Vagina (tissue), 2 donors: ENCODE measurements around the gene ABHD12. TPM values are rescaled to one million over a fixed set of nuclear protein-coding genes. Genes with fewer than 3 reads are reported as not detected.
A peak's percentile ranks its signal among the peaks of the same experiment; 100 is the strongest.

Source experiments
- DNase-seq, 2 donors: peaks; one replicate each; pipeline ENCODE4 v3.0.0-alpha.2; 2017; ENCODE audit errors: extremely low spot score in 2 of 2
- H3K27ac ChIP-seq: fragments of 200-600 bp; sonication (generic); one replicate; pipeline ENCODE4 v1.5.1; 2019
- H3K27me3 ChIP-seq: fragments of 200-600 bp; sonication (generic); one replicate; pipeline ENCODE4 v1.5.1; 2019
- H3K36me3 ChIP-seq, 2 donors: fragments of 200-600 bp; sonication (generic); one replicate each; pipeline ENCODE4 v1.5.1; 2017 to 2019
- H3K4me1 ChIP-seq: fragments of 200-600 bp; sonication (generic); one replicate; pipeline ENCODE4 v1.5.1; 2019
- H3K4me3 ChIP-seq, 2 donors: fragments of 200-600 bp; sonication (generic); 1 replicate in 1 of 2; 2 replicates in 1 of 2; pipeline ENCODE4 v1.5.1; 2016 to 2019
- H3K9me3 ChIP-seq: fragments of 200-600 bp; sonication (generic); one replicate; pipeline ENCODE4 v1.5.1; 2019
- POLR2A ChIP-seq, 2 donors: fragments of 450-650 bp; IDR thresholded peaks; one replicate each; pipeline ENCODE4 v1.6.1; 2017; ENCODE audit warnings: antibody characterized with exemption in 2 of 2, mild to moderate bottlenecking in 2 of 2, moderate library complexity in 2 of 2
- POLR2AphosphoS5 ChIP-seq, 2 donors: sonication (generic); formaldehyde crosslinking; IDR thresholded peaks; one replicate each; pipeline ENCODE4 v1.9.0; 2017; ENCODE audit warnings: antibody characterized with exemption in 2 of 2, mild to moderate bottlenecking in 2 of 2, low read depth in 1 of 2; ENCODE audit not compliant: insufficient read depth in 1 of 2
- intact Hi-C: fragments of 100-400 bp; cut with DNase I; formaldehyde crosslinking; loops from one replicate; pipeline ENCODE4 v1.15.1; 2023
- total RNA-seq: library from RNA; depleted of rRNA; stranded (reverse); fragments of >200 nt; gene quantifications from one replicate; pipeline ENCODE4 v1.2.3, GENCODE V29; 2016
- TF ChIP-seq, protein P1 (sequence below), 3 experiments: fragments of 450-650 bp in 2 of 3; fragments of 200-600 bp in 1 of 3; sonication (generic) in 1 of 3; IDR thresholded peaks; one replicate each; pipeline ENCODE4 v1.5.1; 2017 to 2019; ENCODE audit warnings: antibody characterized with exemption in 3 of 3, mild to moderate bottlenecking in 2 of 3, moderate library complexity in 2 of 3

ABHD12 gene
- total RNA-seq, 1 donor from 2014 or later: 36.6 TPM

DNA sequence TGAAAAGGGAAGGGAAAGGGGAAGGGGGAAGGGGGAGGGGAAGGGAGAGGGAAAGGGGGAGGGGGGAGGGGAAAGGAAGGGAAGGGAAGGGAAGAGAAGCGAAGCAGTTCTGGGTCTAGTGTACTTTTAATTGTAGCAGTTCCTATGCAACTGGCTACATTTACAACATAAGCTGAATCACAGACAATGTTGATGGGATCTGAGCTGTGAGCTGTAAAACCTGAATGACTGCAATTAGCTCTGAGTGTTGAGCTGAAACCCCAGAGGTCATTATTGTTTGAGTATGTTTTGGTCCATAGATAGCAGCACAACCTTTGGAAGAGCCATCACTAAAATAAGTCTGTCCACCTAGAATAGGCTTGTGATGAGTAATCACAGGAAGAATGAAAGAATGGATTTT, 7.2 kb upstream of the ABHD12 start:
- TF ChIP-seq POLR2AphosphoS5 (IDR thresholded peaks at IDR 0.05; ENCODE audit: insufficient read depth in 1 of 2, low read depth in 1 of 2) (no peak), POLR2A (IDR thresholded peaks at IDR 0.05) (no peak)
- TF ChIP-seq, protein P1, sequence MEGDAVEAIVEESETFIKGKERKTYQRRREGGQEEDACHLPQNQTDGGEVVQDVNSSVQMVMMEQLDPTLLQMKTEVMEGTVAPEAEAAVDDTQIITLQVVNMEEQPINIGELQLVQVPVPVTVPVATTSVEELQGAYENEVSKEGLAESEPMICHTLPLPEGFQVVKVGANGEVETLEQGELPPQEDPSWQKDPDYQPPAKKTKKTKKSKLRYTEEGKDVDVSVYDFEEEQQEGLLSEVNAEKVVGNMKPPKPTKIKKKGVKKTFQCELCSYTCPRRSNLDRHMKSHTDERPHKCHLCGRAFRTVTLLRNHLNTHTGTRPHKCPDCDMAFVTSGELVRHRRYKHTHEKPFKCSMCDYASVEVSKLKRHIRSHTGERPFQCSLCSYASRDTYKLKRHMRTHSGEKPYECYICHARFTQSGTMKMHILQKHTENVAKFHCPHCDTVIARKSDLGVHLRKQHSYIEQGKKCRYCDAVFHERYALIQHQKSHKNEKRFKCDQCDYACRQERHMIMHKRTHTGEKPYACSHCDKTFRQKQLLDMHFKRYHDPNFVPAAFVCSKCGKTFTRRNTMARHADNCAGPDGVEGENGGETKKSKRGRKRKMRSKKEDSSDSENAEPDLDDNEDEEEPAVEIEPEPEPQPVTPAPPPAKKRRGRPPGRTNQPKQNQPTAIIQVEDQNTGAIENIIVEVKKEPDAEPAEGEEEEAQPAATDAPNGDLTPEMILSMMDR (IDR thresholded peaks at IDR 0.05): no peak
- DNase-seq: no peak
- no peaks in the 10 kb centered on the region for H3K27me3 ChIP-seq
- no peak overlapping the region for H3K4me3 ChIP-seq
- intact Hi-C loops: loop anchor here (10.0 kb wide), 1 partner anchor 403 kb away; the partner anchor contains the start of gene APMAP
- H3K4me1 ChIP-seq: no peaks in the 10 kb centered on the region
- no peak overlapping the region for H3K27ac ChIP-seq
- no peaks in the 10 kb centered on the region for H3K36me3 ChIP-seq
- peaks cover 5% of the 10 kb centered on the region for H3K9me3 ChIP-seq

DNA sequence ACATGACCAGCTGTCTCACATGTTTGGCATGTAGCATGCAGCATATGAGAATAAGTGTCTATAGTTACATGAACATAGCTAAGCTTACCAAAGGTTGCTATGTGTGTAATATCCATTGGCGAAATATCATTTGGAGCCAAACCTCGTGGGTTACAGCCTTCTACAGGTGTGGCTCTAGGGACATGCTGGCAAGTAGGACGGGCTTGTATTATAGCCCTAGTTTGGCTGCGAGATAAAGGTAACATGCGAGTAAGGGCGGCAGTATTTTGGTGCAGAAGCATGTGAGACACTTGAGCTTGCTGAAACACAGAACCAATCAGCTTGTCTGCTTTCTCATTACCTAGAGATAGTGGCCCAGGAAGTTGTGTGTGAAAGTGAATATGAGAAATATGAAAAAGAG, 6.5 kb upstream of the ABHD12 start:
- Histone ChIP-seq H3K27ac (no peak overlapping the region), H3K9me3 (no peaks in the 10 kb centered on the region), H3K36me3 (no peaks in the 10 kb centered on the region), H3K4me3 (no peak overlapping the region), H3K4me1 (no peaks in the 10 kb centered on the region), H3K27me3 (no peaks in the 10 kb centered on the region)
- TF ChIP-seq POLR2A (IDR thresholded peaks at IDR 0.05) (no peak), POLR2AphosphoS5 (IDR thresholded peaks at IDR 0.05; ENCODE audit: insufficient read depth in 1 of 2, low read depth in 1 of 2) (no peak)
- TF ChIP-seq, protein P1 (IDR thresholded peaks at IDR 0.05): no peak
- no peak for DNase-seq
- intact Hi-C loops: loop anchor here (10.0 kb wide), 1 partner anchor 402 kb away; the partner anchor contains the start of gene APMAP

DNA sequence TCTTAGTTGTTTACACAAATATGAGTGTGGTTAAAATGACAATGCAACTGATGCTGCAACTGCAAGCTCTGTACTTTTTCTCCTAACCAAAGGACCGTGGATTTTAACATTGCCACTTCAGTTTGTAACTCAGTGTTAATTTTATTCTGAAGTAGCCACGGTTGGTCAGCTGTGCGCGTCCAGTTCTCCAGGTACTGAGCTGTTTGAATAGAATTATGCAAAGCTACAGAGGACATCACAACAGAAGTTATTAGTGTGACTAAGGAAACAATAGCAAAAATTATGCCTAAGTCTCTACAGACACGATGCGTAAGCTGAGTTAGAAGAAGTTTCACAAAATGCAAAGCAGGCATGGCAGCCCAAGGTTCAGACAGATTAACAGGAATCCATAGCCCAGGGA, 4.4 kb upstream of the ABHD12 start:
- Histone ChIP-seq H3K4me3 (no peak overlapping the region), H3K4me1 (peaks cover 5% of the 10 kb centered on the region), H3K9me3 (no peaks in the 10 kb centered on the region), H3K36me3 (no peaks in the 10 kb centered on the region), H3K27ac (no peak overlapping the region), H3K27me3 (no peaks in the 10 kb centered on the region)
- intact Hi-C loops: loop anchor here (5.0 to 10.0 kb wide), 3 partner anchors 93 to 1973 kb away; partner anchors contain the start of genes APMAP and NAPB
- TF ChIP-seq POLR2AphosphoS5 (IDR thresholded peaks at IDR 0.05; ENCODE audit: insufficient read depth in 1 of 2, low read depth in 1 of 2) (no peak), POLR2A (IDR thresholded peaks at IDR 0.05) (no peak)
- TF ChIP-seq, protein P1 (IDR thresholded peaks at IDR 0.05): no peak
- DNase-seq: no peak

DNA sequence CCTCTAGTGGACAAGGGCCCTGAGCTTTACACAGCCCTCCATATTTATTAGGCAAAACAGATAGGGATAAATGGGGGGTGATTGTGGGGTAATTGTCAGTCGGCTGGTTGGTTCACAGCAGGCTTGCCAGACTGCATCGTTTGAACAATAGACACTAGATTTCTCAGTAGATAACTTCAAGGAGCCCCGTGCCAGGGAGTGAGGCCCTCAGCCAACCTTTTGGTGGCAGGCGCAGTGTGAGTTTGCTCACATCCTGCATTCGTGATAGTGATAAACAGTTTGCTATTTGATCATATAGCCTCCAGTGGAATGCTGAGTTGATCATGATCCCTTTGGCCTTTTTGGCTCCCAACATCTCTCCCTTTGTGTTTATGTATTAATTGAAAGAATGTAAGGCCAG, 3.6 kb upstream of the ABHD12 start:
- TF ChIP-seq, protein P1 (IDR thresholded peaks at IDR 0.05): no peak
- TF ChIP-seq POLR2A (IDR thresholded peaks at IDR 0.05): no peak
- no peak for TF ChIP-seq POLR2AphosphoS5 (IDR thresholded peaks at IDR 0.05; ENCODE audit: insufficient read depth in 1 of 2, low read depth in 1 of 2)
- DNase-seq: no peak
- Histone ChIP-seq H3K27ac (no peak overlapping the region), H3K4me1 (peaks cover 12% of the 10 kb centered on the region), H3K4me3 (no peak overlapping the region), H3K27me3 (no peaks in the 10 kb centered on the region), H3K36me3 (no peaks in the 10 kb centered on the region), H3K9me3 (no peaks in the 10 kb centered on the region)
- intact Hi-C loops: loop anchor here (5.0 to 10.0 kb wide), 3 partner anchors 92 to 1972 kb away; partner anchors contain the start of genes APMAP and NAPB

DNA sequence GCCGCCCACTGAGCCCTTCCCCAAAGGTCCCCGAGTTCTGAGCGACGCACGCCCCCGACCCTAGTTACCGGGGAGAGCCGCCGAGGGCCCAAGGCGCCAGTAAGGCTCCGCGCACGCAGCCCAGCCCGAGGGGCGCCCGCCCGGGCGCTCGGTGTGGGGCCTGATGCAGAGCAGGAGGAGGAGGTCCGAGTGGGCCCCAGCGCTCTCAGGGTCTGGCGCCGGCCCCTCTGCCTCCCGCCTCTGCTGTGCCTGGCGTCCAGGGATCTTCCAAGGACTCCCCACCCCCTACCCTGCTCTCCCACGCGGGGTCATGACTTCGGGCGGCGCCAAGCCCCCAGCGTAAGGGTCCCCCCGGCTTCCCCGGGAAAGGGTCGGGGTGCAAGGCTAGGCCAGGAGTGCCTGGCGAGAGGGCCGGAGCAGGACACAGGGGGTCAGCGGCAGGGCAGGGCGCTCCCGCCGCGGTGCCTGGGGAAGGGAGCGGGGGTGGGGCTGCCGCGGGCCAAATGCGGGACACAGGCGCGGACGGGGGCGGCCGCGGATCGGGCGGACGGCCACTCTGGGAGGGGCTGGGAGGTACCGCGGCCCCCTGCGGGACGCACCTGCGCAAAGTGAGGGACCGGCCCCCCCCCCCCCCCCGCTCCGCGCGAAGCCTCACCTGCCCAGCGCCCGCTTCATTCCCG, 637 bp downstream of the ABHD12 start:
- intact Hi-C loops: loop anchor here (5.0 to 10.0 kb wide), 3 partner anchors 88 to 1968 kb away; partner anchors contain the start of genes APMAP and NAPB

More for the DNA sequence above, 637 bp downstream of the ABHD12 start:
- peak overlapping the region; percentile 75 for H3K27ac ChIP-seq
- no peak for DNase-seq
- peaks cover 15% of the 10 kb centered on the region for H3K4me1 ChIP-seq
- H3K4me3 ChIP-seq: peak overlapping the region; percentile 82 to 84
- TF ChIP-seq, protein P1 (IDR thresholded peaks at IDR 0.05): no peak
- TF ChIP-seq POLR2A (IDR thresholded peaks at IDR 0.05) (no peak), POLR2AphosphoS5 (IDR thresholded peaks at IDR 0.05; ENCODE audit: insufficient read depth in 1 of 2, low read depth in 1 of 2) (peak in 1 of 2 donors; percentile 54)
- no peaks in the 10 kb centered on the region for H3K36me3 ChIP-seq
- H3K9me3 ChIP-seq: no peaks in the 10 kb centered on the region
- H3K27me3 ChIP-seq: no peaks in the 10 kb centered on the region
